ENCODE results near the gene ESYT2. TPM values are rescaled to one million over a fixed set of nuclear protein-coding genes. Genes with fewer than 3 reads are reported as not detected.

ESYT2 gene
- total and polyA plus RNA-seq, 4 donors, result 4.9 to 31.7 (median 17.2) TPM

DNA sequence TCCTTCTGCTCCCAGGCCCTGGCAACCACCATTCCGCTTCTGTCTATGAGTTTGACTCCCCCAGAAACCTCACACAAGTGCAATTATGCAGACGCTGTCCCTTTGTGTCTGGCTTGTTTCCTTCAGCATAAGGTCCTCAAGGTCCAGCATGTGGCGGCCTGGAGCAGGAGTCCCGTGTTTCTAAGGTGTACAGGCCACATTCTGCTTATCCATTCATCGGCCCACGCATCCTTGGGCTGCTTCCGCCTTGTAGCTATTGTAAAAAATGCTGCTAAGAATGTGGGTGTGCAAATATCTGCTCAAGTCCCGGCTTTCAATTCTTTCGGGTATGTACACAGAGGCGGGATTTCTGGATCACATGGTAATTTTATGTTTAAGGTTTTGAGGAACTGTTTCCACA lies 38.2 kb downstream of the ESYT2 start:
- DNase-seq (ENCODE audit: low spot score), result no peak
- Histone ChIP-seq H3K36me3 (ENCODE audit: control insufficient read depth in 4 of 4, insufficient read depth in 3 of 4, low read depth in 1 of 4, low read length in 3 of 4) (peaks cover 3 to 45% (median 26%) of the 10 kb centered on the region in 4 donors), H3K9me3 (ENCODE audit: control insufficient read depth in 4 of 4, low read length in 3 of 4) (no peaks in the 10 kb centered on the region), H3K4me3 (ENCODE audit: low read depth in 1 of 3, low read length in 3 of 3) (no peak overlapping the region), H3K9ac (ENCODE audit: low read depth in 1 of 2, low read length in 2 of 2) (no peak overlapping the region), H3K27ac (ENCODE audit: low read depth in 1 of 2, low read length in 2 of 2) (no peak overlapping the region), H3K4me1 (ENCODE audit: control insufficient read depth in 4 of 4, insufficient read depth in 4 of 4, low read length in 3 of 4) (no peaks in the 10 kb centered on the region), H3K27me3 (ENCODE audit: control insufficient read depth in 4 of 4, insufficient read depth in 4 of 4, low read length in 3 of 4) (no peaks in the 10 kb centered on the region)
- 97% methylated on average over 10 of the region's 10 CpGs for WGBS
- TF ChIP-seq NR2F2 (IDR thresholded peaks at IDR 0.05) (no peak), TAF1 (conservative IDR thresholded peaks at IDR 0.05) (no peak), HNF4G (IDR thresholded peaks at IDR 0.05) (no peak), JUND (IDR thresholded peaks at IDR 0.05) (no peak), SP1 (IDR thresholded peaks at IDR 0.05) (no peak), FOXA2 (IDR thresholded peaks at IDR 0.05) (no peak), ZBTB33 (IDR thresholded peaks at IDR 0.05) (no peak), MAX (IDR thresholded peaks at IDR 0.05) (no peak), YY1 (IDR thresholded peaks at IDR 0.05) (no peak), EGR1 (IDR thresholded peaks at IDR 0.05; ENCODE audit: low read depth in 2 of 2) (no peak), HNF4A (conservative IDR thresholded peaks at IDR 0.05) (no peak), REST (IDR thresholded peaks at IDR 0.05) (no peak), RXRA (IDR thresholded peaks at IDR 0.05) (no peak)
- TF ChIP-seq, protein P1, sequence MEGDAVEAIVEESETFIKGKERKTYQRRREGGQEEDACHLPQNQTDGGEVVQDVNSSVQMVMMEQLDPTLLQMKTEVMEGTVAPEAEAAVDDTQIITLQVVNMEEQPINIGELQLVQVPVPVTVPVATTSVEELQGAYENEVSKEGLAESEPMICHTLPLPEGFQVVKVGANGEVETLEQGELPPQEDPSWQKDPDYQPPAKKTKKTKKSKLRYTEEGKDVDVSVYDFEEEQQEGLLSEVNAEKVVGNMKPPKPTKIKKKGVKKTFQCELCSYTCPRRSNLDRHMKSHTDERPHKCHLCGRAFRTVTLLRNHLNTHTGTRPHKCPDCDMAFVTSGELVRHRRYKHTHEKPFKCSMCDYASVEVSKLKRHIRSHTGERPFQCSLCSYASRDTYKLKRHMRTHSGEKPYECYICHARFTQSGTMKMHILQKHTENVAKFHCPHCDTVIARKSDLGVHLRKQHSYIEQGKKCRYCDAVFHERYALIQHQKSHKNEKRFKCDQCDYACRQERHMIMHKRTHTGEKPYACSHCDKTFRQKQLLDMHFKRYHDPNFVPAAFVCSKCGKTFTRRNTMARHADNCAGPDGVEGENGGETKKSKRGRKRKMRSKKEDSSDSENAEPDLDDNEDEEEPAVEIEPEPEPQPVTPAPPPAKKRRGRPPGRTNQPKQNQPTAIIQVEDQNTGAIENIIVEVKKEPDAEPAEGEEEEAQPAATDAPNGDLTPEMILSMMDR (IDR thresholded peaks at IDR 0.05; ENCODE audit: low read depth, low read length, missing input control), result no peak
- TF ChIP-seq, protein P2, sequence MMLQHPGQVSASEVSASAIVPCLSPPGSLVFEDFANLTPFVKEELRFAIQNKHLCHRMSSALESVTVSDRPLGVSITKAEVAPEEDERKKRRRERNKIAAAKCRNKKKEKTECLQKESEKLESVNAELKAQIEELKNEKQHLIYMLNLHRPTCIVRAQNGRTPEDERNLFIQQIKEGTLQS (IDR thresholded peaks at IDR 0.05), result no peak

- peaks cover 3 to 34% (median 19%) of the 10 kb centered on the region in 4 donors for H3K36me3 ChIP-seq (ENCODE audit: control insufficient read depth in 4 of 4, insufficient read depth in 3 of 4, low read depth in 1 of 4, low read length in 3 of 4)
- H3K9ac ChIP-seq (ENCODE audit: low read depth in 1 of 2, low read length in 2 of 2), result no peak overlapping the region
- H3K27me3 ChIP-seq (ENCODE audit: control insufficient read depth in 4 of 4, insufficient read depth in 4 of 4, low read length in 3 of 4), result no peaks in the 10 kb centered on the region
- H3K27ac ChIP-seq (ENCODE audit: low read depth in 1 of 2, low read length in 2 of 2), result no peak overlapping the region
- DNase-seq (ENCODE audit: low spot score), result no peak
- WGBS, result 91% methylated on average over 11 of the region's 11 CpGs
- no peak overlapping the region for H3K4me3 ChIP-seq (ENCODE audit: low read depth in 1 of 3, low read length in 3 of 3)
- H3K4me1 ChIP-seq (ENCODE audit: control insufficient read depth in 4 of 4, insufficient read depth in 4 of 4, low read length in 3 of 4), result no peaks in the 10 kb centered on the region
- H3K9me3 ChIP-seq (ENCODE audit: control insufficient read depth in 4 of 4, low read length in 3 of 4), result no peaks in the 10 kb centered on the region
- TF ChIP-seq RXRA (IDR thresholded peaks at IDR 0.05) (no peak), TAF1 (conservative IDR thresholded peaks at IDR 0.05) (no peak), EGR1 (IDR thresholded peaks at IDR 0.05; ENCODE audit: low read depth in 2 of 2) (no peak), MAX (IDR thresholded peaks at IDR 0.05) (no peak), YY1 (IDR thresholded peaks at IDR 0.05) (no peak), ZBTB33 (IDR thresholded peaks at IDR 0.05) (no peak), REST (IDR thresholded peaks at IDR 0.05) (no peak)
Measured at GRCh38 chr7:158789842-158790241, 39.5 kb downstream of the ESYT2 start.
